ENCODE measurements around the gene ATP10A. TPM values are rescaled to one million over a fixed set of nuclear protein-coding genes. Genes with fewer than 3 reads are reported as not detected.

ATP10A gene
- total and polyA plus RNA-seq, 9 of the 15 experiments (the other 6 are each of a cell fraction or from before 2014, with no cell fraction given), result 0.09 TPM; not detected in 8

GRCh38 chr15:25679964-25680685 is 183.0 kb downstream of the ATP10A start:
- Histone ChIP-seq H3K9me3 (replicated peaks; ENCODE audit: control insufficient read depth, insufficient read depth, low read depth, low read length) (no peaks in the 10 kb centered on the region), H3K4me3 (no peak overlapping the region), H3K36me3 (ENCODE audit: control insufficient read depth, insufficient read depth, low read length) (no peaks in the 10 kb centered on the region), H4K20me1 (replicated peaks; ENCODE audit: control insufficient read depth, insufficient read depth, low read length) (no peaks in the 10 kb centered on the region; the same call in 1 of the 2 replicates), H2AFZ (ENCODE audit: low read depth, low read length) (no peak overlapping the region), H3K27me3 (ENCODE audit: control insufficient read depth in 2 of 2, insufficient read depth in 2 of 2, low read length in 2 of 2) (peaks cover 0 to 30% of the 10 kb centered on the region in 2 experiments; a peak in 3 of 5 replicates), H3K4me2 (ENCODE audit: insufficient read depth, low read length) (no peak overlapping the region), H3K9me1 (ENCODE audit: control insufficient read depth, insufficient read depth, low read length) (no peaks in the 10 kb centered on the region), H3K27ac (ENCODE audit: extremely low read depth, low read depth, low read length) (no peak overlapping the region), H3K9ac (ENCODE audit: insufficient read depth in 1 of 2, low read depth in 2 of 2, low read length in 2 of 2) (no peak overlapping the region; a peak in 1 of 4 replicates), H3K79me2 (ENCODE audit: control insufficient read depth, insufficient read depth, low read length) (no peaks in the 10 kb centered on the region), H3K4me1 (replicated peaks in 1 of 2; ENCODE audit: control insufficient read depth in 2 of 2, insufficient read depth in 2 of 2, low read length in 2 of 2) (no peaks in the 10 kb centered on the region)
- TF ChIP-seq ZNF263 (CRISPR knock-in tag; IDR thresholded peaks at IDR 0.05; ENCODE audit: borderline replicate concordance), result no peak
- TF ChIP-seq ZFP30 (CRISPR knock-in tag; IDR thresholded peaks at IDR 0.05; ENCODE audit: borderline replicate concordance), result no peak
- no peak for TF ChIP-seq CTCF (IDR thresholded peaks at IDR 0.05 in 2 of 3, conservative IDR thresholded peaks at IDR 0.05 in 1 of 3; ENCODE audit: insufficient read depth in 2 of 3, low read depth in 1 of 3, low read length in 3 of 3)
- no peak for TF ChIP-seq ZBTB26 (CRISPR knock-in tag; IDR thresholded peaks at IDR 0.05)
- no peak for TF ChIP-seq CTBP1 (IDR thresholded peaks at IDR 0.05; ENCODE audit: borderline replicate concordance)
- no peak for TF ChIP-seq ZNF121 (CRISPR knock-in tag; conservative IDR thresholded peaks at IDR 0.05)
- TF ChIP-seq MYBL2 (IDR thresholded peaks at IDR 0.05; ENCODE audit: low read depth), result no peak
- TF ChIP-seq MYBL2 (CRISPR knock-in tag; IDR thresholded peaks at IDR 0.05; ENCODE audit: borderline replicate concordance), result no peak
- TF ChIP-seq BACH1 (tag; IDR thresholded peaks at IDR 0.05), result no peak
- TF ChIP-seq PHF8 (IDR thresholded peaks at IDR 0.05; ENCODE audit: borderline replicate concordance, low read length), result no peak
- no peak for TF ChIP-seq BHLHE40 (IDR thresholded peaks at IDR 0.05; ENCODE audit: low read length)
- TF ChIP-seq ARID1B (IDR thresholded peaks at IDR 0.05), result no peak
- no peak for TF ChIP-seq RERE (CRISPR knock-in tag; IDR thresholded peaks at IDR 0.05; ENCODE audit: borderline replicate concordance)
- ChIA-PET POLR2A (no interaction called here), CTCF (ENCODE audit: low intra/inter-chr PET ratio) (no interaction called here)
- DNase-seq (ENCODE audit: extremely low read depth in 1 of 4, low spot score in 3 of 4) (no peak), FAIRE-seq (no peak), ATAC-seq (no peak)
- WGBS (ENCODE audit: insufficient coverage, low coverage, missing lambda C conversion rate), result 16% methylated on average over 23 of the region's 25 CpGs
- in situ Hi-C loops (cut with MboI), result no loop called here
- no TSS peak for BruUV-seq (replicated peaks)
- intact Hi-C loops (cut with micrococcal nuclease), result no loop called here
